DMS 273 treated with DMSO at 0.1 percent for 48 hours (cell line): ENCODE results near the gene PRG2.
"Not testable (repeated sequence)": the region's sequence is repeated elsewhere in the genome, so short reads cannot be mapped to it uniquely, and the experiment has no call there.

ENCODE experiments used
- DNase-seq: peaks from one replicate; lab custom pipeline; 2025; lab: John Stamatoyannopoulos, UW

The PRG2 gene

GRCh38 chr11:57368106-57368844 is 22.2 kb downstream of the PRG2 start:
- no peak for DNase-seq

DNA sequence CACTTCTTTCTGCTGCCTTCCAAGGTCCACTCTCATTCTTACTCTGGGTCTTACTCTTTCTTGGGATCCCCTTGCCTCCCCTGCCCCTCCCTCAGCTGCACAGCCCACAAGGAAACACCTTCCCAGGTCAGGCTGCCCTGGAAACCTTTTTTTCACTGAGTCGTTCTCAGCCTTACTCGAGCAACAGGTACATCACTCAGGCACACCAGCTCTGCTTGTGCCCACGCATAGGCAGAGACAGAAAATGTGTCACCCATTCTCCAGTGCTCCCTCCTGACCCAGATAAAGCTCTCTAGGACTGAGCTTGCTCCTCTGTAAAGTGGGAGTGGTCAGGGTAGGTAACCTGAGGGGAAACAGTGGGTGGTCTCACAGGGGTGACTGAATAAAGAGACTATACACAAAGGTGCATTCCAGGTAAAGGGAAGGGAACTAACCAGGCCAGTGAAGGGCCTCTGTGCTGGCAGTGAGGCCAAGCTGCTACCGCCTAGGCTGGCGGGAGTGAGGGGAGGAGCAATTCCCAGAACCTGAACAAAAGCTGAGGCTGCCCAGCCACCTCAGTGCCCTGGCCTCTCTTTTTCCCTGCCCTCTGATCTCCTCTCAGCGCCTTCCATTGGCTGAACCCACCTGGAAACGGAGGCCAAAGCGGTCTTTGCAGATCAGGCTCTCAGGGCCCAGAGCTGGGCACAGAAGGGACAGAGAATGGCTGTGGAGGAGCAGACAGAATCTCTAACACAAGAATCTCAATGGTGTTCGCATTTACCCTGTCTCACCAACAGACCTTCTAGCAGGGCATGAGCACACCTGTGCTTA is 25.4 kb downstream of the PRG2 start:
- DNase-seq: no peak

GRCh38 chr11:57363131-57364080 is 27.0 kb downstream of the PRG2 start:
- DNase-seq: no peak

- DNase-seq: no peak
Measured at GRCh38 chr11:57361926-57362325, 28.5 kb downstream of the PRG2 start.

DNA sequence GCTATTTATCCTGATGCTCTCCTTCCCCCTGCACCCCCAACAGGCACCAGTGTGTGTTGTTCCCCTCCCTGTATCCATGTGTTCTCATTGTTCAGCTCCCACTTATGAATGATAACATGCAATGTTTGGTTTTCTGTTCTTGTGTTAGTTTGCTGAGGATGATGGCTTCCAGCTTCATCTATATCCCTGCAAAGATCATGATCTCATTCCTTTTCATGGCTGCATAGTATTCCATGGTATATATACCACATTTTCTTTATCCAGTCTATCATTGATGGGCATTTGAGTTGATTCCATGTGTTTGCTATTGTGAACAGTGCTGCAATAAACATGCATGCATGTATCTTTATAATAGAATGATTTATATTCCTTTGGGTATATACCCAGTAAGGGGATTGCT is 29.0 kb downstream of the PRG2 start:
- not testable (repeated sequence) for DNase-seq

- no peak for DNase-seq
Measured at GRCh38 chr11:57360991-57361390, 29.5 kb downstream of the PRG2 start.

GRCh38 chr11:57359896-57360690 is 30.4 kb downstream of the PRG2 start:
- no peak for DNase-seq

DNA sequence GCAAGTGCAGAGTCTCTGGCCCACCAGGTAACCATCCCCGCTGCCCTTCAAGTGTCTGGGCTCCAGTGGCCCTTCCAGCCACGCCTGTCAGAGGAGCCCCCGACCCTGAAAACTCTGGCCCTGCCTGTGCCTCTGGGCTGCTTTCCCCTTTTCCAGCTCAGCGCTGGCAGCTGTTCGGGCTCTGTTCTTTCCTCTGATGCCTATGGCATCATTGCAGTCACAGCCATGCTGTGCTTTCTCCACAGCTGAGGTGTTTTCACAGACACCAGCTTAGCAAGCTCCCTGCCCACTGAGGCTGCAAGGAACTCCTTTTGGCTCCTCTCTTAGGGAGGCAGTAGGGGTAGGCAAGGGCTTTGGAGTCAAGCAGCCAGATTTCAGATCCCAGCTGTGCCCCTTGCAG is 31.1 kb downstream of the PRG2 start:
- no peak for DNase-seq

GRCh38 chr11:57358991-57359390 is 31.5 kb downstream of the PRG2 start:
- DNase-seq: no peak

GRCh38 chr11:57358543-57358961 is 31.9 kb downstream of the PRG2 start:
- DNase-seq: no peak

DNA sequence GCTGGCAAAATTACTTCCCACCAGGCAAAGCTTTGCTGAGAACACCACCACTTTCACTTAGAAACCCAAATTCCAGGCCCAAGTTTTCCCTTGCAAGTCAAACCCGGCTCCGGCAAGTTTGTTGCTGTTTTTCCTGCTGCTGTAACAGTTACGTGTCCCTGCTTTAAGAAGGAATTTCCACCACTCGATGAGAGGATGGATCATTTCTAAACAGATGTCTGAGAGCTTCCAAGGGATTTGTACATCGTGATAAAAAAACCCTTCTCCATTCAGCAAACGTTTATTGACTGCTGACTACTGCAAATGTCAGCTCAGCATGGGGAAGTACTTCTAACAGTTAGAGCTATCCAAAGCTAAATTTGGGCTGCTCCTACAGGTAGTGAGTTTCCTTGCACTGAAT is 32.6 kb downstream of the PRG2 start:
- DNase-seq: no peak

- DNase-seq: no peak
Measured at GRCh38 chr11:57357310-57357709, 33.1 kb downstream of the PRG2 start.

DNA sequence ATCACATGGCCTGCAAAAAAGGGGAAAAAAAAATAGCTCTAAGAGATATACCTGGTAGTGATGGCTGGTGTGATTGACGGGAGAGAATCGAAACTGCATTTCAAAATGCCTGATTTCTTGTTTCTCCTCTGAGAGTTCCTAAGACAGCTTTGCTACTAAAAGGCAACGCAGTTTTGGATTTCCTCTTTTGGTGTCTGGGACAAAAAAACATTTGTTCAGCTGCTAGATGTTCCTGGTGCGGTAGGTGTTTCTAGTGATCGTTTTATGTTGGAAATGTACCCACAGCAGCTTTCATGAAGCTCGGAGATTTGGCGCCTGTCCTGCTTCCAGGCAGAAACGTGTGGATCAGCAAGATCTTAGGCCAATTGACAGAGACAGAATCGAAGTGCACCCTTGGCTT is 34.2 kb downstream of the PRG2 start:
- DNase-seq: no peak

DNA sequence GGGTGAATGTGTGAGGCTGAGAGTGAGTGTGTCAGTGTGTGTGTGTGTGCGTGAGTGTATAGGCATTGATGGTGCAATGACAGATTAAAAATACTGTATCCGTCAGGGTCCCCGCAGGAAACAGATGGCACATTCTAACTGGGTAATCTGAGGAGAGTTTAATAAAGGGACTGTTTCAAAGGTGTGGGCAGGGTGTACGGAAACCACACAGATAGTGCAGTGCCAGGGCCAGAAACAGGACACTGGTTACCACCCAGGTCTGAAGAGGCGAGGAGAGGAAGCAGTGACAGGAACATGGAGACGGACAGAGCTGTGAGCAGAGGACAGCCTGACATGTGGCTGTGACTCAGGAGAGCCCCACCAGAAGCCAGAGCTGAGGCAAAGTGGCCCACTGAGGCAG is 35.8 kb downstream of the PRG2 start:
- no peak for DNase-seq

GRCh38 chr11:57353852-57354251 is 36.6 kb downstream of the PRG2 start:
- no peak for DNase-seq

DNA sequence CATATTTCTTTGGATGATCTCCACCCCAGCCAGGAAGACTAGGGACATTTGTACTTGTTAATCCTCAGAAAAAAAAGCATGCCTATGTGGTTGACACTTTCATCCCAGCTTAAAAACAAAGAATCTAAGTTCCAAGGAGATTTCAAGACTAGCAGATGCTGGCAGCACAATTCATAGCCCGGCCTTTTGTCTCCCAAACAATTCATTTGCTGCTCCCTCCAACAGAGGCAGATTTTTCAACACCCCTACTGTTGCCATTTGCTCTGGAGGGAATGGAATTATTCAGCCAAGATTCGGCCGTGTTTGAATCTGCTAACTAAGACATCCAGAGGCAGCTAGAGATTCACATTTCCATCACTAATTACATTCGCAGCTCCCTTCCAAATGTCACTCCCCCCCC is 37.0 kb downstream of the PRG2 start:
- no peak for DNase-seq

GRCh38 chr11:57353036-57353435 is 37.4 kb downstream of the PRG2 start:
- DNase-seq: no peak

DNA sequence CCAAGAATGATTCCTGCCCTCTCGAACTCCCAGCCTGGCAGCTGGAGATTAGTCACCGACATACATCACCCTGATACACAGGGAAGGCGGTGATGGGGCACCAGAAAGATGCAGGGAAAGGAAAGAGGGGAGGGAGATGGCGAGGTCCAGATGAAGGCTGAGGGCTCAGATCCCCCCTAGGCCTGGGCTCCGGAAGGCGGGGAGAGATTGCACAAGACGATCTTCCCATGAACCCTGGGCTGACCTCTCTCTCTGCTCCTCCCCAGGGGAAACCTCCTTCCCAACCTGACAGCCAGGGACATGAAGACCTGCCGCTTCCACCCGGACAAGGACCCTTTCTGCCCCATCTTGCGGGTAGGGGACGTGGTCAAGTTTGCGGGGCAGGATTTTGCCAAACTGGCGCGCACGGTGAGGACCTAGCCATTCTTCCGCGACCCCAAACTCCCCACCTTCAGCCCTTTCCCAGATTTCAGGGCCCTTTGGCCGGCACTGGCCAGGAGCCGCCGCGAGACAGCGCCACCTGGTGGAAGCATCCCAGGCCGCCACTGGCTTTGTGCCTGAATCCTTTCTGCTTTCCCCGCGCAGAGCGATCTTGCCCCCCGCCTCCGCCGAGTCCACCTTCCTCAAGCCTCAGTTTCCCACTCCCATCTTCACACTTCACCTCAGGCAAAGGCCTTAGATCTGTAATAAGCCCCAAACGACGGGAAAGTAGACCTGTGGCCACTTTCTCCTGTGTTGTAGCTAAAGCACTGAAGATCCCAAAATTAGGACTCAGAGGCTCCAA is 40.8 kb downstream of the PRG2 start:
- no peak for DNase-seq

DNA sequence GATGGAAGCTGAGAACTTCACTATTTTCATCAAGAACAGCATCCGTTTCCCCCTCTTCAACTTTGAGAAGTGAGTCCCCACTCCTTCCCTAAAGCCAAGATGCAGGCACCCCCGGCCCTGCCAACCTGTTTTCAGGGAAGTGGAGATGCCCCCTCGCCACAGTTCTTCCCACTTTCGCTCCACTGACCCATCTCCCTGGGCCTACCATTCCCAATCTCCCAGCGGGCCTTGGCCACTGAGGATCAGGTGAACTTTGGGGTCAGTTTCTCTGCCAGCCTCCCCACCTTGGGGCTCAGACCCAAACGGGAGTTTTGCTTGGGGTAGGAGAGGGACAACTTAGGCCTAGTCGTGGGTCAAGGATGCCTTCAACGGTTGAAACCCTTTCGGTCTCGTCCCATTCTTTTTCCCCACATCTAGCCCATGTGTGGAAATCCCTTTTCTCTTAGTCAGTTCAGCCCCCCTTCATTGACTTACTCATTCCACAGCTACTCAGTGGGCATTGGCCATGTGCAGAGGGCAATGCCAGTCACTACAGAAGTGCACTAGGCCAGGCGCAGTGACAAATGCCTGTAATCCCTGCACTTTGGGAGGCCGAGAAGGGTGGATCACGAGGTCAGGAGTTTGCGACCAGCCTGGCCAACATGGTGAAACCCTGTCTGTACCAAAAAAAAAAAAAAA is 41.7 kb downstream of the PRG2 start:
- DNase-seq: no peak

DNA sequence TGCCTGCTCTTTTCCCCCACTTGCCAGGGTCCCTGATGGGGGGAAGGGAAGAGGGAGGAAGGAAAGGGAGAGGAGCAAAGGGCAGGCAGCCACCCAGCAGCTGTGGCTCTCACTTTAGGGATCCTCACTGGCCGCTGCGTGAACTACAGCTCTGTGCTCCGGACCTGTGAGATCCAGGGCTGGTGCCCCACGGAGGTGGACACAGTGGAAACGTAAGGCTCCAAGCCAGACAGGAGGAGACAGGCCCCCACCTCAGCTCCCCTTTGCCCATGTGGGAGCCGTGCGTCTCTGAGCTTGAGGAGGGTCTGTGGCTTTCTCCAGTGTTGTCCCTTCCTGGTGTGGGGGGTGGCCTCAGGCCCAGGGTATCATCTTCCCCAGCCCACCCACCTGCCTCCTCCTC is 42.4 kb downstream of the PRG2 start:
- DNase-seq: no peak
